Measurements from ENCODE around the gene RNF212.

DNA sequence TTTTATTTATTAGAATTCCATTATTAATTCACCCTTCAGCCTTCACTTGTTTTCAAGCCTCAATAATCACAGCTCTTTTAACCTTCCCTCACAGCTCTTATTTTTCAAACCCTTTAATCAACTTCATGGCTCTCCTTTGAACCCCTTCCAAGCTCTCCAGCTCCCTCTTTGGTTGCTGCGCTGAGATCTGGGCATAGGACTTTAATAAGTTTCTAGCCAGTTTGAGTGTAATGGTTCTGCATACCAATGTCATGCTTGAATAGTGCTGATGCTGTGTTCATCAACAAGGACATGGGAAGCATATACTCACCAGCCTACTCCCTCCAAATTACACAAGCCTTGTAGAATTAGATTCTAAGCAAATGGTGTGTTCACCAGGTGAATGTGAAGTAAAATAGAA is 3.5 kb upstream of the RNF212 start:
- TF ChIP-seq, protein P1, sequence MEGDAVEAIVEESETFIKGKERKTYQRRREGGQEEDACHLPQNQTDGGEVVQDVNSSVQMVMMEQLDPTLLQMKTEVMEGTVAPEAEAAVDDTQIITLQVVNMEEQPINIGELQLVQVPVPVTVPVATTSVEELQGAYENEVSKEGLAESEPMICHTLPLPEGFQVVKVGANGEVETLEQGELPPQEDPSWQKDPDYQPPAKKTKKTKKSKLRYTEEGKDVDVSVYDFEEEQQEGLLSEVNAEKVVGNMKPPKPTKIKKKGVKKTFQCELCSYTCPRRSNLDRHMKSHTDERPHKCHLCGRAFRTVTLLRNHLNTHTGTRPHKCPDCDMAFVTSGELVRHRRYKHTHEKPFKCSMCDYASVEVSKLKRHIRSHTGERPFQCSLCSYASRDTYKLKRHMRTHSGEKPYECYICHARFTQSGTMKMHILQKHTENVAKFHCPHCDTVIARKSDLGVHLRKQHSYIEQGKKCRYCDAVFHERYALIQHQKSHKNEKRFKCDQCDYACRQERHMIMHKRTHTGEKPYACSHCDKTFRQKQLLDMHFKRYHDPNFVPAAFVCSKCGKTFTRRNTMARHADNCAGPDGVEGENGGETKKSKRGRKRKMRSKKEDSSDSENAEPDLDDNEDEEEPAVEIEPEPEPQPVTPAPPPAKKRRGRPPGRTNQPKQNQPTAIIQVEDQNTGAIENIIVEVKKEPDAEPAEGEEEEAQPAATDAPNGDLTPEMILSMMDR (IDR thresholded peaks at IDR 0.05 in 4 of 5, conservative IDR thresholded peaks at IDR 0.05 in 1 of 5) = no peak
- no peak for TF ChIP-seq POLR2A (IDR thresholded peaks at IDR 0.05)
